Sigmoid colon (tissue), 7 donors: ENCODE results near the gene CLCNKA. TPM values are rescaled to one million over a fixed set of nuclear protein-coding genes. Genes with fewer than 3 reads are reported as not detected.

Experiments used
- DNase-seq: peaks from one replicate; pipeline ENCODE4 v3.0.0-alpha.2; 2019
- H3K27ac ChIP-seq, 4 donors: fragments of 200-600 bp; sonication (generic); one replicate each; pipeline ENCODE4 v1.5.1; 2016 to 2019; ENCODE audit warnings: mild to moderate bottlenecking in 1 of 4
- H3K27me3 ChIP-seq, 3 donors: fragments of 200-600 bp; sonication (generic); one replicate each; pipeline ENCODE4 v1.5.1; 2019; ENCODE audit warnings: mild to moderate bottlenecking in 1 of 3
- H3K36me3 ChIP-seq, 4 donors: fragments of 200-600 bp; sonication (generic); one replicate each; pipeline ENCODE4 v1.5.1; 2016 to 2019
- H3K4me1 ChIP-seq, 4 donors: fragments of 200-600 bp; sonication (generic); one replicate each; pipeline ENCODE4 v1.5.1; 2017 to 2019
- H3K4me3 ChIP-seq, 4 donors: fragments of 200-600 bp; sonication (generic); one replicate each; pipeline ENCODE4 v1.5.1; 2017 to 2019; ENCODE audit warnings: mild to moderate bottlenecking in 2 of 4, moderate library complexity in 1 of 4
- H3K9me3 ChIP-seq, 4 donors: fragments of 200-600 bp in 3 of 4; sonication (generic) in 3 of 4; one replicate each; pipeline versions ENCODE4 v1.5.1 to v1.6.1; 2013 to 2019
- EP300 ChIP-seq, 4 donors: sonication (generic); formaldehyde crosslinking; IDR thresholded peaks; one replicate each; pipeline ENCODE4 v1.6.1; 2017; ENCODE audit warnings: antibody characterized with exemption in 4 of 4
- POLR2A ChIP-seq, 2 donors: fragments of 450-650 bp; IDR thresholded peaks; one replicate each; pipeline ENCODE4 v1.6.1; 2016; ENCODE audit warnings: antibody characterized with exemption in 2 of 2, mild to moderate bottlenecking in 2 of 2, moderate library complexity in 2 of 2
- POLR2AphosphoS5 ChIP-seq, 4 donors: sonication (generic); formaldehyde crosslinking; IDR thresholded peaks; one replicate each; pipeline ENCODE4 v1.6.1; 2017; ENCODE audit warnings: antibody characterized with exemption in 4 of 4
- WGBS, 2 donors: extraction: QIAGEN DNeasy Blood & Tissue Kit; methylation state at CpG; one replicate each; pipeline ENCODE4 v1.1.7; 2013; 5-methylcytosine and 5-hydroxymethylcytosine counted together
- intact Hi-C: fragments of 100-400 bp; cut with DNase I; formaldehyde crosslinking; loops from one replicate; pipeline ENCODE4 v1.15.1; 2023
- polyA plus RNA-seq, 3 donors: library from polyadenylated mRNA; stranded (reverse); fragments of 200-250 nt; gene quantifications; one replicate each; pipeline ENCODE4 v1.2.3, GENCODE V29; 2013
- small RNA-seq, 3 donors: library from RNA; depleted of rRNA; stranded (forward); fragments of <200 nt; gene quantifications; one replicate each; pipeline ENCODE3, GENCODE V24; 2016
- total RNA-seq, 4 donors: library from RNA; depleted of rRNA; stranded (reverse); fragments of >200 nt; gene quantifications; one replicate each; pipeline ENCODE4 v1.1.0, GENCODE V29; 2016
- TF ChIP-seq, protein P1 (sequence below), 4 experiments: fragments of 450-650 bp in 3 of 4; fragments of 200-600 bp in 1 of 4; IDR thresholded peaks; one replicate each; pipeline ENCODE4 v1.5.1; 2016 to 2019; ENCODE audit warnings: antibody characterized with exemption in 4 of 4, mild to moderate bottlenecking in 3 of 4, moderate library complexity in 2 of 4
- donor health status: healthy with polysubstance abuse.
- donor health status: Bipolar disorder and iron deficiency.
- donor health status: healthy.

The CLCNKA gene
- total and polyA plus RNA-seq, 7 donors: 0.13 to 1.1 TPM; not detected in 5

DNA sequence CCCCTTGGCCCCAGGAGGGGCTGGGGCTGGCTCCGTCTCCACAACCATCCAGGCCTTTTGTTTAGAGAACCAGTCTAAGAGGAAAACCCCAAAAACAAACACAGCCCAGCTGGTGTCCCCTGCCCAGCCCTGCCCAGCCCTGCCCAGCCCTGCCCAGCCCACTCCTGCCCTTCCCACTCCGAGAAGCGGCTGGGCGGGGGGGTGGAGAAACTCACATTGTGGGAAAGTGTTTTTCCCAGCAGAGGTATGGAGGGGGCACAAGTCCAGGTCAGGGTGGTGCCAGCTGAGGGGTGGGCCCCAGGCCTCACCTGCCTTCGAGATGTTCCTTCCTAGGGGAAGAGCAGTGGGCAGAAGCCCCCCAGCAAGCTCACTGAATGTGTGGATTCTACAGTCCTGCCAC, 61.6 kb downstream of the CLCNKA start:
- Histone ChIP-seq H3K27me3 (no peaks in the 10 kb centered on the region), H3K9me3 (no peaks in the 10 kb centered on the region), H3K27ac (no peak overlapping the region), H3K36me3 (no peaks in the 10 kb centered on the region), H3K4me1 (peaks cover 0 to 7% (median 2%) of the 10 kb centered on the region in 4 donors), H3K4me3 (no peak overlapping the region)
- no peak for TF ChIP-seq EP300 (IDR thresholded peaks at IDR 0.05)
- no peak for TF ChIP-seq POLR2AphosphoS5 (IDR thresholded peaks at IDR 0.05)
- TF ChIP-seq, protein P1, sequence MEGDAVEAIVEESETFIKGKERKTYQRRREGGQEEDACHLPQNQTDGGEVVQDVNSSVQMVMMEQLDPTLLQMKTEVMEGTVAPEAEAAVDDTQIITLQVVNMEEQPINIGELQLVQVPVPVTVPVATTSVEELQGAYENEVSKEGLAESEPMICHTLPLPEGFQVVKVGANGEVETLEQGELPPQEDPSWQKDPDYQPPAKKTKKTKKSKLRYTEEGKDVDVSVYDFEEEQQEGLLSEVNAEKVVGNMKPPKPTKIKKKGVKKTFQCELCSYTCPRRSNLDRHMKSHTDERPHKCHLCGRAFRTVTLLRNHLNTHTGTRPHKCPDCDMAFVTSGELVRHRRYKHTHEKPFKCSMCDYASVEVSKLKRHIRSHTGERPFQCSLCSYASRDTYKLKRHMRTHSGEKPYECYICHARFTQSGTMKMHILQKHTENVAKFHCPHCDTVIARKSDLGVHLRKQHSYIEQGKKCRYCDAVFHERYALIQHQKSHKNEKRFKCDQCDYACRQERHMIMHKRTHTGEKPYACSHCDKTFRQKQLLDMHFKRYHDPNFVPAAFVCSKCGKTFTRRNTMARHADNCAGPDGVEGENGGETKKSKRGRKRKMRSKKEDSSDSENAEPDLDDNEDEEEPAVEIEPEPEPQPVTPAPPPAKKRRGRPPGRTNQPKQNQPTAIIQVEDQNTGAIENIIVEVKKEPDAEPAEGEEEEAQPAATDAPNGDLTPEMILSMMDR (IDR thresholded peaks at IDR 0.05): no peak
- no peak for TF ChIP-seq POLR2A (IDR thresholded peaks at IDR 0.05)
- 20 to 76% methylated on average over 5 of the region's 5 CpGs for WGBS, 2 donors
- intact Hi-C loops: loop anchor here (5.0 kb wide), 1 partner anchor 279 kb away; no protein-coding TSS in a partner anchor
- peak; percentile 35 for DNase-seq

Small RNA genes within 50 kb of the gene (small RNA-seq; reads per million reads assigned to genes)
- 0 reads per million in 3 donors for gene AL355994.1
- 0 reads per million in 3 donors for gene AL355994.5

Other genes starting within 250 kb of the CLCNKA start
- 1 to 10 TPM in 2 of 4 donors, under 1 TPM in 2; 0.54 to 2.2 (median 1.3) TPM for gene UQCRHL, start 214.4 kb upstream of the CLCNKA start, total RNA-seq
- 1 to 10 TPM; 3.6 to 4.6 (median 4.0) TPM for gene UQCRHL, start 214.4 kb upstream of the CLCNKA start, polyA plus RNA-seq
- 10 to 100 TPM; 20.4 to 38.5 (median 22.6) TPM for gene SPEN, start 174.3 kb upstream of the CLCNKA start, total RNA-seq
- 10 to 100 TPM in 1 of 3 donors, 1 to 10 TPM in 2; 7.4 to 28.3 (median 9.0) TPM for gene SPEN, start 174.3 kb upstream of the CLCNKA start, polyA plus RNA-seq
- gene ZBTB17, start 45.9 kb upstream of the CLCNKA start, total RNA-seq: 10 to 100 TPM; 22.1 to 38.5 (median 26.5) TPM
- gene ZBTB17, start 45.9 kb upstream of the CLCNKA start, polyA plus RNA-seq: 10 to 100 TPM; 17.4 to 38.7 (median 18.3) TPM
- gene SRARP, start 17.8 kb upstream of the CLCNKA start, total RNA-seq: not detected
- under 1 TPM in 1 of 3 donors, not detected in 2; under 0.01 TPM for gene SRARP, start 17.8 kb upstream of the CLCNKA start, polyA plus RNA-seq
- 100 to 1,000 TPM in 2 of 4 donors, 10 to 100 TPM in 2; 44.4 to 224 (median 86.3) TPM for gene HSPB7, start 4.0 kb upstream of the CLCNKA start, total RNA-seq
- gene HSPB7, start 4.0 kb upstream of the CLCNKA start, polyA plus RNA-seq: 10 to 100 TPM in 1 of 3 donors, 1 to 10 TPM in 2; 6.7 to 22.7 (median 7.2) TPM
- gene CLCNKB, start 21.7 kb downstream of the CLCNKA start, total RNA-seq: under 1 TPM in 3 of 4 donors, not detected in 1; 0.28 to 0.71 (median 0.33) TPM
- under 1 TPM in 1 of 3 donors, not detected in 2; 0.04 TPM for gene CLCNKB, start 21.7 kb downstream of the CLCNKA start, polyA plus RNA-seq
- gene FAM131C, start 51.6 kb downstream of the CLCNKA start, total RNA-seq: under 1 TPM in 1 of 4 donors, not detected in 3; 0.81 TPM
- gene FAM131C, start 51.6 kb downstream of the CLCNKA start, polyA plus RNA-seq: under 1 TPM in 1 of 3 donors, not detected in 2; 0.12 TPM
- 1 to 10 TPM; 3.3 to 6.4 (median 4.9) TPM for gene EPHA2, start 134.0 kb downstream of the CLCNKA start, total RNA-seq
- 10 to 100 TPM in 1 of 3 donors, 1 to 10 TPM in 2; 6.0 to 24.7 (median 9.9) TPM for gene EPHA2, start 134.0 kb downstream of the CLCNKA start, polyA plus RNA-seq
- gene ARHGEF19, start 190.6 kb downstream of the CLCNKA start, total RNA-seq: 1 to 10 TPM in 3 of 4 donors, not detected in 1; 2.5 to 4.4 (median 3.6) TPM
- 10 to 100 TPM in 1 of 3 donors, 1 to 10 TPM in 2; 2.5 to 10.8 (median 7.2) TPM for gene ARHGEF19, start 190.6 kb downstream of the CLCNKA start, polyA plus RNA-seq
- 1 to 10 TPM; 2.5 to 7.1 (median 3.2) TPM for gene CPLANE2, start 215.1 kb downstream of the CLCNKA start, total RNA-seq
- gene CPLANE2, start 215.1 kb downstream of the CLCNKA start, polyA plus RNA-seq: 1 to 10 TPM; 3.7 to 7.4 (median 6.0) TPM